HG03520 (cell line): ENCODE data around the gene ZDHHC19.
"Not testable (repeated sequence)": the region's sequence is repeated elsewhere in the genome, so short reads cannot be mapped to it uniquely, and the experiment has no call there.

Source experiments
- ATAC-seq: cut with Tn5 transposase; IDR thresholded peaks from one replicate; pipeline ENCODE4 v1.9.1; 2021; ENCODE audit warnings: mild to moderate bottlenecking, moderate library complexity; ENCODE audit not compliant: unreplicated experiment

ZDHHC19 gene

GRCh38 chr3:196225763-196226364 lies 14.7 kb upstream of the ZDHHC19 start:
- ATAC-seq, result no peak

GRCh38 chr3:196225086-196225485 lies 13.9 kb upstream of the ZDHHC19 start:
- no peak for ATAC-seq

- ATAC-seq, result no peak
Measured at GRCh38 chr3:196222876-196223595, 11.8 kb upstream of the ZDHHC19 start.

GRCh38 chr3:196220991-196221390 lies 9.8 kb upstream of the ZDHHC19 start:
- ATAC-seq, result no peak

GRCh38 chr3:196220587-196220986 lies 9.4 kb upstream of the ZDHHC19 start:
- ATAC-seq, result no peak

- no peak for ATAC-seq
Measured at GRCh38 chr3:196219970-196220311, 8.7 kb upstream of the ZDHHC19 start.

- no peak for ATAC-seq
Measured at GRCh38 chr3:196219194-196219969, 8.2 kb upstream of the ZDHHC19 start.

- no peak for ATAC-seq
Measured at GRCh38 chr3:196218155-196218712, 7.0 kb upstream of the ZDHHC19 start.

- no peak for ATAC-seq
Measured at GRCh38 chr3:196217307-196218154, 6.3 kb upstream of the ZDHHC19 start.

- no peak for ATAC-seq
Measured at GRCh38 chr3:196216681-196217211, 5.5 kb upstream of the ZDHHC19 start.

GRCh38 chr3:196216089-196216564 lies 4.9 kb upstream of the ZDHHC19 start, which contains the start of gene SLC51A:
Gene SLC51A, plus strand, starts transcription at chr3:196216534. Its CDS starts 179 bp downstream, at chr3:196216713.
- ATAC-seq, result no peak

- no peak for ATAC-seq
Measured at GRCh38 chr3:196215493-196216020, 4.4 kb upstream of the ZDHHC19 start.

GRCh38 chr3:196214783-196215441 lies 3.7 kb upstream of the ZDHHC19 start:
- no peak for ATAC-seq

- ATAC-seq, result not testable (repeated sequence)
Measured at GRCh38 chr3:196209944-196210672, 1.1 kb downstream of the ZDHHC19 start.

- ATAC-seq, result no peak
Measured at GRCh38 chr3:196208942-196209695, 2.1 kb downstream of the ZDHHC19 start.

GRCh38 chr3:196207833-196208607 lies 3.2 kb downstream of the ZDHHC19 start:
- ATAC-seq, result no peak

GRCh38 chr3:196207159-196207832 lies 3.9 kb downstream of the ZDHHC19 start:
- no peak for ATAC-seq
